ENCODE results near the gene ADCY6. TPM values are rescaled to one million over a fixed set of nuclear protein-coding genes. Genes with fewer than 3 reads are reported as not detected.

The ADCY6 gene
- total RNA-seq, 2 experiments from 2014 or later: not detected

DNA sequence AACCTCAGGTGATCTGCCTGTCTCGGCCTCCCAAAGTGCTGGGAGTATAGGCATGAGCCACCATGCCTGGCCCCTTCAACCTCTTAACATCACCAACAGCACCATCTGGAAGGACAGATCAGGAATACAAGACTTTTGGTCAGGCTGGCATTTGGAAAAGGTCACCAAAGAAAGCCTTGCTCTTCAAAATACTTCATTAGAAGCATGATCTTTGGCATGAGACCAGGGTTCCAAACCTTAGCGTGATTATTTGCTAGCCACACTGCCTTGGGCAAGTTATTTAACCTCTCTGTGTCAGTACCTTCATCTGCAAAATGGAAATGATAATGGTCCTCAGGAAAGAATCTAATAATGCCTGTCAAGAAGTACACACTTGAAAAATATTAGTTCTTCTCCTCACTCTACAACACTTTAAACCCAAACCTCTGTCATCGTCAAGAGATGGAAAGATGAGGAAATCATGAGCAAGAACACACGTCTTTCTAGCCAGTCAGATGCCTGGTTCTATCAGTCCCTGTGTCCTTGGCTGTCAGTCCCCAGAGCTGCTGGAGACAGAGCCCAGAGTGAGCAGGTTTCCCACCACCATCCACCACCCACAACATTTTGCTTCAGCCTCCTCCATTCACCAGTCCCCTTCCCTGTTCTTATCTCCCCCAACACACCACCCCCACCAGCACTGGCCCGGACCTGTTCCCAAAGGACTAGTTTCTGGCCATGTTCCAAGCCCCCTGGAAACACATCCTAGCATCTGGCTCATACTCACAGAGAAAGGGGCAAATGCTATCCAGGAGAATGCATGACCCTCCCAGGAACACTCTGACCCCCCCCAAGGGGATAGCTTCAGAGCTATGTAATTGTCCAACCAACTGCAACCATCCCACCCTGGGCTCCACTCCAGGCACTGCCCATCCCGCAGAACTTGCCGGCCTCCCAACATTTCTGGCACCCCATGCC, 2.0 kb downstream of the ADCY6 start:
- ChIA-PET POLR2A (interaction anchor here (0.7 kb wide), 1 partner anchor 168 kb away, joined by 4 read pairs; no protein-coding TSS in a partner anchor), CTCF (ENCODE audit: unreplicated experiment) (no interaction called here)
- Histone ChIP-seq H2AFZ (ENCODE audit: low read length) (no peak overlapping the region), H3K79me2 (ENCODE audit: insufficient read depth, low read depth, low read length) (no peaks in the 10 kb centered on the region), H3K36me3 (ENCODE audit: insufficient read depth, low read length) (no peaks in the 10 kb centered on the region), H3K9me3 (ENCODE audit: low read length) (no peaks in the 10 kb centered on the region), H3K4me1 (ENCODE audit: insufficient read depth, low read length, poor library complexity, severe bottlenecking) (no peaks in the 10 kb centered on the region), H3K4me2 (ENCODE audit: low read length) (no peak overlapping the region), H3K9me2 (ENCODE audit: insufficient read depth, low read length) (no peaks in the 10 kb centered on the region), H3K27ac (ENCODE audit: low read depth, low read length, poor library complexity, severe bottlenecking) (no peak overlapping the region), H3K4me3 (ENCODE audit: low read depth, low read length, poor library complexity, severe bottlenecking) (no peak overlapping the region), H4K20me1 (ENCODE audit: insufficient read depth, low read length) (no peaks in the 10 kb centered on the region)
- intact Hi-C loops (cut with micrococcal nuclease; ENCODE audit: unreplicated experiment): no loop called here
- DNase-seq (ENCODE audit: low spot score): no peak
- no TSS peak for BruUV-seq (replicated peaks)
- no peak for TF ChIP-seq EZH2phosphoT487 (IDR thresholded peaks at IDR 0.05; ENCODE audit: borderline replicate concordance, low read depth, low read length)
- TF ChIP-seq, protein P1, sequence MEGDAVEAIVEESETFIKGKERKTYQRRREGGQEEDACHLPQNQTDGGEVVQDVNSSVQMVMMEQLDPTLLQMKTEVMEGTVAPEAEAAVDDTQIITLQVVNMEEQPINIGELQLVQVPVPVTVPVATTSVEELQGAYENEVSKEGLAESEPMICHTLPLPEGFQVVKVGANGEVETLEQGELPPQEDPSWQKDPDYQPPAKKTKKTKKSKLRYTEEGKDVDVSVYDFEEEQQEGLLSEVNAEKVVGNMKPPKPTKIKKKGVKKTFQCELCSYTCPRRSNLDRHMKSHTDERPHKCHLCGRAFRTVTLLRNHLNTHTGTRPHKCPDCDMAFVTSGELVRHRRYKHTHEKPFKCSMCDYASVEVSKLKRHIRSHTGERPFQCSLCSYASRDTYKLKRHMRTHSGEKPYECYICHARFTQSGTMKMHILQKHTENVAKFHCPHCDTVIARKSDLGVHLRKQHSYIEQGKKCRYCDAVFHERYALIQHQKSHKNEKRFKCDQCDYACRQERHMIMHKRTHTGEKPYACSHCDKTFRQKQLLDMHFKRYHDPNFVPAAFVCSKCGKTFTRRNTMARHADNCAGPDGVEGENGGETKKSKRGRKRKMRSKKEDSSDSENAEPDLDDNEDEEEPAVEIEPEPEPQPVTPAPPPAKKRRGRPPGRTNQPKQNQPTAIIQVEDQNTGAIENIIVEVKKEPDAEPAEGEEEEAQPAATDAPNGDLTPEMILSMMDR (conservative IDR thresholded peaks at IDR 0.05; ENCODE audit: low read length): no peak

DNA sequence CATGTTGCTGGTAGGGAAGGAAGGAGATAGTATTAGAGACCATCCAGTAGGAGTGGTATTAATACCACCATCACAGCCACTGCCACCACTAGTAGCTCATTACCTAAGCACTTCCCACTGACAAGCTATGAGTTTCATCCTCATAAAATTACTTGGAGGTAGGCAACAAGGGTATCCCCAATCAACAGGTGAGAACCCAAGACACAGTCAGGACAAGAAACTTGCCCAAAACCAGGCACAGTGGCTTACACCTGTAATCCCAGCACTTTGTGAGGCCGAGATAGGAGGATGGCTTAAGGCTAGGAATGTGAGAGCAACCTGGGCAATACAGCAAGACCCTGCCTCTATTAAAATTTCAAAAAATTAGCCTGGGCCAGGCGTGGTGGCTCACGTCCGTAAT, 5.5 kb downstream of the ADCY6 start:
- no TSS peak for BruUV-seq (replicated peaks)
- no peak for DNase-seq (ENCODE audit: low spot score)
- Histone ChIP-seq H3K36me3 (ENCODE audit: insufficient read depth, low read length) (no peaks in the 10 kb centered on the region), H3K4me3 (ENCODE audit: low read depth, low read length, poor library complexity, severe bottlenecking) (no peak overlapping the region), H2AFZ (ENCODE audit: low read length) (no peak overlapping the region), H4K20me1 (ENCODE audit: insufficient read depth, low read length) (no peaks in the 10 kb centered on the region), H3K4me2 (ENCODE audit: low read length) (no peak overlapping the region), H3K4me1 (ENCODE audit: insufficient read depth, low read length, poor library complexity, severe bottlenecking) (no peaks in the 10 kb centered on the region), H3K27ac (ENCODE audit: low read depth, low read length, poor library complexity, severe bottlenecking) (no peak overlapping the region), H3K79me2 (ENCODE audit: insufficient read depth, low read depth, low read length) (no peaks in the 10 kb centered on the region), H3K9me2 (ENCODE audit: insufficient read depth, low read length) (no peaks in the 10 kb centered on the region), H3K9me3 (ENCODE audit: low read length) (no peaks in the 10 kb centered on the region)
- no peak for TF ChIP-seq EZH2phosphoT487 (IDR thresholded peaks at IDR 0.05; ENCODE audit: borderline replicate concordance, low read depth, low read length)
- TF ChIP-seq, protein P1 (conservative IDR thresholded peaks at IDR 0.05; ENCODE audit: low read length): no peak
- intact Hi-C loops (cut with micrococcal nuclease; ENCODE audit: unreplicated experiment): no loop called here
- ChIA-PET CTCF (ENCODE audit: unreplicated experiment) (no interaction called here), POLR2A (interaction anchor here (0.5 kb wide), 1 partner anchor 426 kb away, joined by 4 read pairs; no protein-coding TSS in a partner anchor)
